Measurements from ENCODE around the gene ARSK. TPM values are rescaled to one million over a fixed set of nuclear protein-coding genes. Genes with fewer than 3 reads are reported as not detected.

Gene ARSK
- total and polyA plus RNA-seq, 10 of the 15 experiments (the other 5 are each of a cell fraction or from before 2014, with no cell fraction given), result 1.6 to 9.5 (median 5.8) TPM

DNA sequence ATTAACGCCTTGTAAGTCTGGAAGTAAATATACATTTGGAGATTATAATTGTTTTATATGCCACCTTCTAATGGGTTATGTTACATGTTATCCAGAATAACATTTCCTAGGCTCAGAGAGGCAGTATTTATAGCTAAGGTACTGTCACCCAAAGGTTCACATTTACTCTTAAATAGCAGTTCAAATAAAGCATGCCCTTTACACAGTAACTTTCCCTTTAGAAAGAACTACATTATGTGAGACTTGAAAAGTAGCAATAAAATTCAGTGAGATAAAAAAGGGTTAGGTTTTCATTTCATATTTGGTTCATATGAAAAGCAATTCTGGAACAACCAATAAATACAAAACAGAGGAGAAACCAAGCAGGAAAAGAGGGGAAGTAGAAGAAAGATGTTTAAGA, 35.2 kb upstream of the ARSK start:
- H2AFZ ChIP-seq (ENCODE audit: control insufficient read depth, low read depth, low read length), result no peak overlapping the region
- intact Hi-C loops (cut with micrococcal nuclease; ENCODE audit: unreplicated experiment), result no loop called here
- 100% methylated on average over 1 of the region's 1 CpG for WGBS (ENCODE audit: insufficient coverage, insufficient replicate concordance, low lambda C conversion rate, missing lambda C conversion rate)
- ChIA-PET CTCF (interaction anchor here (0.6 kb wide), 1 partner anchor 78 kb away, joined by 3 read pairs; no protein-coding TSS in a partner anchor), RAD21 (ENCODE audit: unreplicated experiment) (no interaction called here), SMC1A (ENCODE audit: uncharacterized antibody, unreplicated experiment) (interaction anchor here (0.8 kb wide), 1 partner anchor 14 kb away, joined by 3 read pairs; no protein-coding TSS in a partner anchor), POLR2A (no interaction called here)
- TF ChIP-seq NR2C1 (IDR thresholded peaks at IDR 0.05) (no peak), KAT2A (conservative IDR thresholded peaks at IDR 0.05; ENCODE audit: control insufficient read depth, low read depth, low read length) (no peak), JUND (IDR thresholded peaks at IDR 0.05; ENCODE audit: low read depth, low read length) (no peak), CBX5 (IDR thresholded peaks at IDR 0.05; ENCODE audit: low read depth) (no peak), NFXL1 (IDR thresholded peaks at IDR 0.05; ENCODE audit: borderline replicate concordance) (no peak), BACH1 (IDR thresholded peaks at IDR 0.05; ENCODE audit: borderline replicate concordance) (no peak), EP300 (IDR thresholded peaks at IDR 0.05; ENCODE audit: borderline replicate concordance in 1 of 2, control insufficient read depth in 1 of 2, low read depth in 2 of 2, low read length in 2 of 2) (no peak)
- TF ChIP-seq, protein P1, sequence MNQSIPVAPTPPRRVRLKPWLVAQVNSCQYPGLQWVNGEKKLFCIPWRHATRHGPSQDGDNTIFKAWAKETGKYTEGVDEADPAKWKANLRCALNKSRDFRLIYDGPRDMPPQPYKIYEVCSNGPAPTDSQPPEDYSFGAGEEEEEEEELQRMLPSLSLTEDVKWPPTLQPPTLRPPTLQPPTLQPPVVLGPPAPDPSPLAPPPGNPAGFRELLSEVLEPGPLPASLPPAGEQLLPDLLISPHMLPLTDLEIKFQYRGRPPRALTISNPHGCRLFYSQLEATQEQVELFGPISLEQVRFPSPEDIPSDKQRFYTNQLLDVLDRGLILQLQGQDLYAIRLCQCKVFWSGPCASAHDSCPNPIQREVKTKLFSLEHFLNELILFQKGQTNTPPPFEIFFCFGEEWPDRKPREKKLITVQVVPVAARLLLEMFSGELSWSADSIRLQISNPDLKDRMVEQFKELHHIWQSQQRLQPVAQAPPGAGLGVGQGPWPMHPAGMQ (IDR thresholded peaks at IDR 0.05; ENCODE audit: borderline replicate concordance), result no peak
- TF ChIP-seq, protein P2, sequence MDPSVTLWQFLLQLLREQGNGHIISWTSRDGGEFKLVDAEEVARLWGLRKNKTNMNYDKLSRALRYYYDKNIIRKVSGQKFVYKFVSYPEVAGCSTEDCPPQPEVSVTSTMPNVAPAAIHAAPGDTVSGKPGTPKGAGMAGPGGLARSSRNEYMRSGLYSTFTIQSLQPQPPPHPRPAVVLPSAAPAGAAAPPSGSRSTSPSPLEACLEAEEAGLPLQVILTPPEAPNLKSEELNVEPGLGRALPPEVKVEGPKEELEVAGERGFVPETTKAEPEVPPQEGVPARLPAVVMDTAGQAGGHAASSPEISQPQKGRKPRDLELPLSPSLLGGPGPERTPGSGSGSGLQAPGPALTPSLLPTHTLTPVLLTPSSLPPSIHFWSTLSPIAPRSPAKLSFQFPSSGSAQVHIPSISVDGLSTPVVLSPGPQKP (IDR thresholded peaks at IDR 0.05; ENCODE audit: low read depth, low read length), result no peak
- TF ChIP-seq, protein P3, sequence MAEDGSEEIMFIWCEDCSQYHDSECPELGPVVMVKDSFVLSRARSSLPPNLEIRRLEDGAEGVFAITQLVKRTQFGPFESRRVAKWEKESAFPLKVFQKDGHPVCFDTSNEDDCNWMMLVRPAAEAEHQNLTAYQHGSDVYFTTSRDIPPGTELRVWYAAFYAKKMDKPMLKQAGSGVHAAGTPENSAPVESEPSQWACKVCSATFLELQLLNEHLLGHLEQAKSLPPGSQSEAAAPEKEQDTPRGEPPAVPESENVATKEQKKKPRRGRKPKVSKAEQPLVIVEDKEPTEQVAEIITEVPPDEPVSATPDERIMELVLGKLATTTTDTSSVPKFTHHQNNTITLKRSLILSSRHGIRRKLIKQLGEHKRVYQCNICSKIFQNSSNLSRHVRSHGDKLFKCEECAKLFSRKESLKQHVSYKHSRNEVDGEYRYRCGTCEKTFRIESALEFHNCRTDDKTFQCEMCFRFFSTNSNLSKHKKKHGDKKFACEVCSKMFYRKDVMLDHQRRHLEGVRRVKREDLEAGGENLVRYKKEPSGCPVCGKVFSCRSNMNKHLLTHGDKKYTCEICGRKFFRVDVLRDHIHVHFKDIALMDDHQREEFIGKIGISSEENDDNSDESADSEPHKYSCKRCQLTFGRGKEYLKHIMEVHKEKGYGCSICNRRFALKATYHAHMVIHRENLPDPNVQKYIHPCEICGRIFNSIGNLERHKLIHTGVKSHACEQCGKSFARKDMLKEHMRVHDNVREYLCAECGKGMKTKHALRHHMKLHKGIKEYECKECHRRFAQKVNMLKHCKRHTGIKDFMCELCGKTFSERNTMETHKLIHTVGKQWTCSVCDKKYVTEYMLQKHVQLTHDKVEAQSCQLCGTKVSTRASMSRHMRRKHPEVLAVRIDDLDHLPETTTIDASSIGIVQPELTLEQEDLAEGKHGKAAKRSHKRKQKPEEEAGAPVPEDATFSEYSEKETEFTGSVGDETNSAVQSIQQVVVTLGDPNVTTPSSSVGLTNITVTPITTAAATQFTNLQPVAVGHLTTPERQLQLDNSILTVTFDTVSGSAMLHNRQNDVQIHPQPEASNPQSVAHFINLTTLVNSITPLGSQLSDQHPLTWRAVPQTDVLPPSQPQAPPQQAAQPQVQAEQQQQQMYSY (CRISPR knock-in tag; IDR thresholded peaks at IDR 0.05), result no peak
- TF ChIP-seq, protein P4, sequence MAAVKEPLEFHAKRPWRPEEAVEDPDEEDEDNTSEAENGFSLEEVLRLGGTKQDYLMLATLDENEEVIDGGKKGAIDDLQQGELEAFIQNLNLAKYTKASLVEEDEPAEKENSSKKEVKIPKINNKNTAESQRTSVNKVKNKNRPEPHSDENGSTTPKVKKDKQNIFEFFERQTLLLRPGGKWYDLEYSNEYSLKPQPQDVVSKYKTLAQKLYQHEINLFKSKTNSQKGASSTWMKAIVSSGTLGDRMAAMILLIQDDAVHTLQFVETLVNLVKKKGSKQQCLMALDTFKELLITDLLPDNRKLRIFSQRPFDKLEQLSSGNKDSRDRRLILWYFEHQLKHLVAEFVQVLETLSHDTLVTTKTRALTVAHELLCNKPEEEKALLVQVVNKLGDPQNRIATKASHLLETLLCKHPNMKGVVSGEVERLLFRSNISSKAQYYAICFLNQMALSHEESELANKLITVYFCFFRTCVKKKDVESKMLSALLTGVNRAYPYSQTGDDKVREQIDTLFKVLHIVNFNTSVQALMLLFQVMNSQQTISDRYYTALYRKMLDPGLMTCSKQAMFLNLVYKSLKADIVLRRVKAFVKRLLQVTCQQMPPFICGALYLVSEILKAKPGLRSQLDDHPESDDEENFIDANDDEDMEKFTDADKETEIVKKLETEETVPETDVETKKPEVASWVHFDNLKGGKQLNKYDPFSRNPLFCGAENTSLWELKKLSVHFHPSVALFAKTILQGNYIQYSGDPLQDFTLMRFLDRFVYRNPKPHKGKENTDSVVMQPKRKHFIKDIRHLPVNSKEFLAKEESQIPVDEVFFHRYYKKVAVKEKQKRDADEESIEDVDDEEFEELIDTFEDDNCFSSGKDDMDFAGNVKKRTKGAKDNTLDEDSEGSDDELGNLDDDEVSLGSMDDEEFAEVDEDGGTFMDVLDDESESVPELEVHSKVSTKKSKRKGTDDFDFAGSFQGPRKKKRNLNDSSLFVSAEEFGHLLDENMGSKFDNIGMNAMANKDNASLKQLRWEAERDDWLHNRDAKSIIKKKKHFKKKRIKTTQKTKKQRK (IDR thresholded peaks at IDR 0.05; ENCODE audit: low read depth, low read length), result no peak
- no peak overlapping the region for H3K27ac ChIP-seq (ENCODE audit: control insufficient read depth, insufficient read depth)
- H3K79me2 ChIP-seq (ENCODE audit: control insufficient read depth, insufficient read depth, low read length), result no peaks in the 10 kb centered on the region
- no TSS peak for BruUV-seq (replicated peaks)
- no peaks in the 10 kb centered on the region for H3K4me1 ChIP-seq (ENCODE audit: control insufficient read depth, insufficient read depth, low read length)
- H3K4me2 ChIP-seq (ENCODE audit: control insufficient read depth, insufficient read depth), result no peak overlapping the region
- no peak for DNase-seq (ENCODE audit: low read depth, low spot score)
- ATAC-seq, result no peak
- peaks cover 1 to 18% of the 10 kb centered on the region in 2 experiments for H3K36me3 ChIP-seq (ENCODE audit: control insufficient read depth in 2 of 2, insufficient read depth in 2 of 2, low read length in 1 of 2)
- no peak overlapping the region for H3K9ac ChIP-seq (ENCODE audit: control insufficient read depth, insufficient read depth, low read length)
- no peak overlapping the region for H3K4me3 ChIP-seq
- H4K20me1 ChIP-seq (ENCODE audit: control insufficient read depth, insufficient read depth), result no peaks in the 10 kb centered on the region
- in situ Hi-C loops (cut with MboI), result no loop called here
- no peaks in the 10 kb centered on the region for H3K27me3 ChIP-seq (replicated peaks in 1 of 2; ENCODE audit: control insufficient read depth in 2 of 2, insufficient read depth in 2 of 2, low read length in 1 of 2)
- FAIRE-seq, result peak; percentile 23
- no peaks in the 10 kb centered on the region for H3K9me3 ChIP-seq (replicated peaks; ENCODE audit: control insufficient read depth, insufficient read depth, low read length)

Data from GM12878 (cell line).